OCI-M1 (cell line): ENCODE data around the gene WDFY1.

Experiments used
- DNase-seq: peaks from one replicate; lab custom pipeline; 2025; lab: John Stamatoyannopoulos, UW

The WDFY1 gene

GRCh38 chr2:223930103-223930976 lies 14.8 kb downstream of the WDFY1 start:
- DNase-seq: peak; percentile 14

- peak; percentile 17 for DNase-seq
Measured at GRCh38 chr2:223929571-223930102, 15.5 kb downstream of the WDFY1 start.

GRCh38 chr2:223928113-223929006 lies 16.8 kb downstream of the WDFY1 start:
- DNase-seq: no peak

GRCh38 chr2:223925106-223925505 lies 20.0 kb downstream of the WDFY1 start:
- DNase-seq: no peak

- DNase-seq: no peak
Measured at GRCh38 chr2:223923976-223924375, 21.2 kb downstream of the WDFY1 start.

GRCh38 chr2:223922308-223922707 lies 22.8 kb downstream of the WDFY1 start:
- DNase-seq: no peak

- DNase-seq: no peak
Measured at GRCh38 chr2:223921204-223921603, 23.9 kb downstream of the WDFY1 start.

GRCh38 chr2:223920109-223920508 lies 25.0 kb downstream of the WDFY1 start:
- DNase-seq: no peak

- DNase-seq: no peak
Measured at GRCh38 chr2:223918671-223919134, 26.4 kb downstream of the WDFY1 start.

- no peak for DNase-seq
Measured at GRCh38 chr2:223916181-223916920, 28.8 kb downstream of the WDFY1 start.

GRCh38 chr2:223915071-223915470 lies 30.1 kb downstream of the WDFY1 start:
- no peak for DNase-seq

GRCh38 chr2:223914324-223914723 lies 30.8 kb downstream of the WDFY1 start:
- no peak for DNase-seq

- DNase-seq: no peak
Measured at GRCh38 chr2:223909001-223909741, 36.0 kb downstream of the WDFY1 start.

- no peak for DNase-seq
Measured at GRCh38 chr2:223908304-223908998, 36.7 kb downstream of the WDFY1 start.

- DNase-seq: no peak
Measured at GRCh38 chr2:223905996-223906395, 39.1 kb downstream of the WDFY1 start.

- no peak for DNase-seq
Measured at GRCh38 chr2:223901854-223902253, 43.3 kb downstream of the WDFY1 start.

GRCh38 chr2:223901311-223901710 lies 43.8 kb downstream of the WDFY1 start:
- DNase-seq: no peak

GRCh38 chr2:223900531-223900930 lies 44.6 kb downstream of the WDFY1 start:
- no peak for DNase-seq

- no peak for DNase-seq
Measured at GRCh38 chr2:223900066-223900465, 45.1 kb downstream of the WDFY1 start.

GRCh38 chr2:223897669-223898330 lies 47.3 kb downstream of the WDFY1 start:
- no peak for DNase-seq
